OCI-LY1 (cell line): Measurements from ENCODE around the gene LIN28B.
A peak's percentile ranks its signal among the peaks of the same experiment; 100 is the strongest.

ENCODE experiments used
- H2AFZ ChIP-seq: fragments of 200-600 bp; sonication (generic), shearing (Covaris generic); 2 replicates; pipeline ENCODE4 v1.6.0; 2014; ENCODE audit warnings: antibody characterized with exemption, mild to moderate bottlenecking, low read length
- H3F3A ChIP-seq: fragments of 200-600 bp; sonication (generic), shearing (Covaris generic); 2 replicates; pipeline ENCODE4 v1.6.0; 2014; ENCODE audit warnings: mild to moderate bottlenecking, antibody characterized with exemption, low read length, moderate library complexity; ENCODE audit not compliant: insufficient read depth
- H3K27ac ChIP-seq: fragments of 200-600 bp; sonication (generic); 2 replicates; pipeline ENCODE4 v1.5.1; 2014; ENCODE audit warnings: low read length, mixed run types, mild to moderate bottlenecking, low read depth; ENCODE audit not compliant: poor library complexity, severe bottlenecking
- H3K27me3 ChIP-seq: fragments of 200-600 bp; sonication (generic); 2 replicates; pipeline ENCODE4 v1.6.0; 2014; ENCODE audit warnings: antibody characterized with exemption, mild to moderate bottlenecking, low read length, moderate library complexity; ENCODE audit not compliant: insufficient read depth
- H3K36me3 ChIP-seq: fragments of 200-600 bp; sonication (generic); 2 replicates; pipeline ENCODE4 v1.6.1; 2014; ENCODE audit warnings: mild to moderate bottlenecking, antibody characterized with exemption, low read length, moderate library complexity, mixed read lengths; ENCODE audit not compliant: insufficient read depth
- H3K4me1 ChIP-seq: fragments of 200-600 bp; sonication (generic); 2 replicates; pipeline ENCODE4 v1.5.1; 2014; ENCODE audit warnings: mild to moderate bottlenecking, low read length, moderate library complexity; ENCODE audit not compliant: insufficient read depth, severe bottlenecking
- H3K4me2 ChIP-seq: fragments of 200-600 bp; sonication (generic), shearing (Covaris generic); 2 replicates; pipeline ENCODE4 v1.6.1; 2014; ENCODE audit warnings: low read length
- H3K4me3 ChIP-seq: fragments of 200-600 bp; sonication (generic); 2 replicates; pipeline ENCODE4 v1.5.1; 2014; ENCODE audit warnings: low read length, low read depth, mild to moderate bottlenecking, mixed read lengths; ENCODE audit not compliant: poor library complexity, severe bottlenecking
- H3K79me2 ChIP-seq: fragments of 200-600 bp; shearing (Covaris generic); 2 replicates; pipeline ENCODE4 v1.6.1; 2016; ENCODE audit warnings: mixed run types, low read length, mixed read lengths; ENCODE audit not compliant: insufficient read depth
- H3K9ac ChIP-seq: fragments of 200-600 bp; sonication (generic), shearing (Covaris generic); 2 replicates; pipeline ENCODE4 v1.6.1; 2014; ENCODE audit warnings: mild to moderate bottlenecking, low read length, mixed read lengths
- H3K9me2 ChIP-seq: fragments of 200-600 bp; sonication (generic), shearing (Covaris generic); 2 replicates; pipeline ENCODE4 v1.6.1; 2014; ENCODE audit warnings: low read depth, mild to moderate bottlenecking, low read length, mixed read lengths
- H3K9me3 ChIP-seq: fragments of 200-600 bp; shearing (Covaris generic); 2 replicates; pipeline ENCODE4 v1.6.1; 2014; ENCODE audit warnings: low read length, mixed read lengths
- H4K20me1 ChIP-seq: fragments of 200-600 bp; sonication (generic), shearing (Covaris generic); 2 replicates; pipeline ENCODE4 v1.6.0; 2016; ENCODE audit warnings: mild to moderate bottlenecking, low read length; ENCODE audit not compliant: insufficient read depth
- EZH2 ChIP-seq: fragments of 200-600 bp; sonication (generic), shearing (Covaris generic); IDR thresholded peaks from 2 replicates; pipeline ENCODE4 v1.8.0; 2017; ENCODE audit warnings: borderline replicate concordance, mixed run types, mild to moderate bottlenecking, antibody characterized with exemption, low read length, moderate library complexity, mixed read lengths
- TF ChIP-seq, protein P1 (sequence below): fragments of 200-600 bp; sonication (generic), shearing (Covaris generic); IDR thresholded peaks from 2 replicates; pipeline ENCODE4 v1.5.1; 2017; ENCODE audit warnings: mild to moderate bottlenecking, antibody characterized with exemption, low read length, moderate library complexity, mixed read lengths

The LIN28B gene

DNA sequence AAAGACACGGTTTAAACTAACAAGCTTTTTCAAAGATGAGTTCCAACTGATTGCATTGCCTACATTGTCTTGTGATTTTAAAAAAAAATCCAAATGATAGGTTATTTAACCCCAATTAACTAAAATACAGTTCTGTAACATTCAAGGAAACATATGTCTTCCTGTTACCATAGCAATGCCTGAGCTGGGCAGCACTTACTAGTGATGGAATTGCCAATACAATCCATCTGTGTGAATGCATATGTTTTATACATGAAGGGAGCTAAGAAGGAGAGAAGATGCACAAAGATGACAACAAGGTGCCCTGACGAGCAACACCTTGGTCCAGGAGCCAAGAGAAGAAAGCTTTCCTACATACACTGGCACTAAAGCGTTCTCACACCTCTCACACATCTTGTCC, 154.2 kb downstream of the LIN28B start:
- TF ChIP-seq, protein P1, sequence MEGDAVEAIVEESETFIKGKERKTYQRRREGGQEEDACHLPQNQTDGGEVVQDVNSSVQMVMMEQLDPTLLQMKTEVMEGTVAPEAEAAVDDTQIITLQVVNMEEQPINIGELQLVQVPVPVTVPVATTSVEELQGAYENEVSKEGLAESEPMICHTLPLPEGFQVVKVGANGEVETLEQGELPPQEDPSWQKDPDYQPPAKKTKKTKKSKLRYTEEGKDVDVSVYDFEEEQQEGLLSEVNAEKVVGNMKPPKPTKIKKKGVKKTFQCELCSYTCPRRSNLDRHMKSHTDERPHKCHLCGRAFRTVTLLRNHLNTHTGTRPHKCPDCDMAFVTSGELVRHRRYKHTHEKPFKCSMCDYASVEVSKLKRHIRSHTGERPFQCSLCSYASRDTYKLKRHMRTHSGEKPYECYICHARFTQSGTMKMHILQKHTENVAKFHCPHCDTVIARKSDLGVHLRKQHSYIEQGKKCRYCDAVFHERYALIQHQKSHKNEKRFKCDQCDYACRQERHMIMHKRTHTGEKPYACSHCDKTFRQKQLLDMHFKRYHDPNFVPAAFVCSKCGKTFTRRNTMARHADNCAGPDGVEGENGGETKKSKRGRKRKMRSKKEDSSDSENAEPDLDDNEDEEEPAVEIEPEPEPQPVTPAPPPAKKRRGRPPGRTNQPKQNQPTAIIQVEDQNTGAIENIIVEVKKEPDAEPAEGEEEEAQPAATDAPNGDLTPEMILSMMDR = no peak
- no peak for TF ChIP-seq EZH2
- no peak overlapping the region for H3K4me3 ChIP-seq
- no peaks in the 10 kb centered on the region for H3F3A ChIP-seq
- H3K79me2 ChIP-seq = no peaks in the 10 kb centered on the region
- H3K4me1 ChIP-seq = no peaks in the 10 kb centered on the region
- H3K9me3 ChIP-seq = no peaks in the 10 kb centered on the region
- no peak overlapping the region for H2AFZ ChIP-seq
- no peaks in the 10 kb centered on the region for H4K20me1 ChIP-seq
- H3K9ac ChIP-seq = no peak overlapping the region
- H3K9me2 ChIP-seq = no peaks in the 10 kb centered on the region
- H3K27me3 ChIP-seq = no peaks in the 10 kb centered on the region
- H3K27ac ChIP-seq = no peak overlapping the region
- no peak overlapping the region for H3K4me2 ChIP-seq
- H3K36me3 ChIP-seq = no peaks in the 10 kb centered on the region

DNA sequence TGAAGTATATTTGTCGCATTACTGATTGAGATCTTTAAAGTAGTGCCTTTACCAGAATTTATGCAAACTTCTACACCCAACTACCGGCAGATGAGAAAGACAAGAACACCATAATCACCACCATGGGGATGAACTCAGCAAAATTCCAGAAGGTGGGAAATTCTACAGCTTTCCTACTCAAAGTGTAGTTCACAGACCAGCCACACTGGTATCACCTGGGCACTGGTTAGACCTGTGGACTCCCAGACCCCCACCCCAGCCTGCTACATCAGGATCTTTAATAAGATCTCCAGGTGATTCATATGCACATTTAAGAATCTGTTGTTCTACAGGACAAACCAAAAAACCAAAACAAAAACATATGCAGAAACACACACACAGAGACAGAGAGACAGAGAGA, 155.0 kb downstream of the LIN28B start:
- Histone ChIP-seq H3K9ac (no peak overlapping the region), H3K36me3 (no peaks in the 10 kb centered on the region)

DNA sequence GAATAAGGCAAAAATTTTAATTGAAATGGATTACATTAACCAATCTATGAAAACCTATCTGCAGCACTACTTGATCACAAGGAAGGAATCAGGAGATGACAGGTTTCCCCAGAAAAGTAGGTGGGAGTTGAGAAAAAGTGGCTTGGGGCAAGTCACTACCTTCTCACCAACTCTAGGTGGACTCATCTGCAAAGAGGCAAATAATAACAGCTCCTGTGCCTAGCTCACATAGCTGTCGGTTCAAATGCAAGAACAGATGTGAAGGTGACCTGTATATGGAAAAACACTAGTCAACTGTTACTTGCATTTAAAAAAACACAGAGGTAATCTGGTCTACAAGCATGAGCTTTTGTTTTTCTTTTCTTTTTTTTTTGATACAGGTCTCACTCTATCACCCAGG, 155.7 kb downstream of the LIN28B start:
- Histone ChIP-seq H3K9ac (no peak overlapping the region), H4K20me1 (no peaks in the 10 kb centered on the region), H3K4me3 (no peak overlapping the region), H3K9me3 (no peaks in the 10 kb centered on the region), H3K4me2 (no peak overlapping the region), H3K36me3 (no peaks in the 10 kb centered on the region), H3F3A (no peaks in the 10 kb centered on the region), H3K9me2 (no peaks in the 10 kb centered on the region), H3K27ac (no peak overlapping the region), H2AFZ (no peak overlapping the region), H3K4me1 (no peaks in the 10 kb centered on the region), H3K27me3 (no peaks in the 10 kb centered on the region), H3K79me2 (no peaks in the 10 kb centered on the region)
- TF ChIP-seq, protein P1 = peak; percentile 15; the same call in 1 of the 2 replicates
- TF ChIP-seq EZH2 = no peak

More for the DNA sequence above, 155.0 kb downstream of the LIN28B start:
- Histone ChIP-seq H4K20me1 (no peaks in the 10 kb centered on the region), H3K27ac (no peak overlapping the region), H3K9me2 (no peaks in the 10 kb centered on the region), H3F3A (no peaks in the 10 kb centered on the region), H3K27me3 (no peaks in the 10 kb centered on the region), H3K9me3 (no peaks in the 10 kb centered on the region), H3K79me2 (no peaks in the 10 kb centered on the region), H3K4me2 (no peak overlapping the region), H2AFZ (no peak overlapping the region), H3K4me3 (no peak overlapping the region), H3K4me1 (no peaks in the 10 kb centered on the region)
- TF ChIP-seq, protein P1 = no peak
- TF ChIP-seq EZH2 = no peak
